ENCODE measurements around the gene LRRC70. TPM values are rescaled to one million over a fixed set of nuclear protein-coding genes. Genes with fewer than 3 reads are reported as not detected.

Gene LRRC70
- total RNA-seq, result 0.56 and 1.2 TPM in 2 replicates

GRCh38 chr5:62578540-62578939 lies at the start of gene LRRC70:
TSS of gene LRRC70 (plus strand) at chr5:62578819. CDS start at chr5:62579439, 620 bp downstream.

Other genes starting within 250 kb of the LRRC70 start
- gene DIMT1, start 174.9 kb upstream of the LRRC70 start, total RNA-seq, result 36.9 and 50.6 TPM in 2 replicates
- 25.1 and 44.5 TPM in 2 replicates for gene IPO11, start 166.1 kb upstream of the LRRC70 start, total RNA-seq